Measurements from ENCODE around the gene WDR41.

WDR41 gene

DNA sequence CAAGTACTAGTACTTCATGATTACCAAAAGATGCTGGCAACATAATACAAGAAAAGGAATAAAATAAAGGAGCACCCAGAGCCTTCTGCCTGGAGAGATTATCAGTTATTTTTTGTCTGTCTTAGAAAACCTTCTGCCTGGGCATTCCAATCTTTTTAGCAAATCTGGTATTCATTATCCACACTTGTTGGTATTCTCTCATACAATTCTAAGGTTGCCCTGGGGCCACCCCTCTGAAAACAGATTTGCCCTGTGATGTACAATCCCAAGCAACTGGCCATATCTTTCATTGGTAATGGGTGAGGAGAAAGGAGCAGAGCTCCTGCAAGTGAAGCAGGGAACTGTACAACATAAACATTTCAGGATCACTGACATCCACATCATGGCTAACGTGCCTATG, 47.8 kb downstream of the WDR41 start:
- no peak overlapping the region for H3K4me2 ChIP-seq (ENCODE audit: insufficient read depth, low read length, poor library complexity, severe bottlenecking)

DNA sequence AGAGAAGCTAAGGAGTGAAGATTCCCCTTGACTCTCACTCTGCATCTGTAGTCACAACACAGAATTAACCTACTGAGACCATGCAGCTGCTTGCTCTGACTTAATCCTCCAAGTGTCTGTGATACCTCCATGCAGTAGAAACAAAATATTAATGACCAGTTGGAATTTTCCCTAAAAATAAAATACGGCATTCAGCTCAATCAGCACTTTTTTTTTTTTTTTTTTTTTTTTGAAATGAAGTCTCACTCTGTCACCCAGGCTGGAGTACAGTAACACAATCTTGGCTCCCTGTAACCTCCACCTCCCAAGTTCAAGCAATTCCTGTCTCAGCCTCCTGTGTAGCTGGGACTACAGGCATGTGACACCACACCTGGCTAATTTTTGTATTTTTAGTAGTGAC, 48.4 kb downstream of the WDR41 start:
- H2BK120ac ChIP-seq (ENCODE audit: low read depth, low read length), result no peak overlapping the region
- H3K36me3 ChIP-seq (replicated peaks in 1 of 2; ENCODE audit: control insufficient read depth in 2 of 2, insufficient read depth in 2 of 2, low read length in 2 of 2), result peaks cover 3 to 27% of the 10 kb centered on the region in 2 donors
- no peak overlapping the region for H3K27ac ChIP-seq (replicated peaks; ENCODE audit: low read length)
- H3K4me3 ChIP-seq (ENCODE audit: low read length in 2 of 2), result no peak overlapping the region
- no peak overlapping the region for H4K8ac ChIP-seq (ENCODE audit: low read depth, low read length)
- H3K23ac ChIP-seq (ENCODE audit: low read depth, low read length, poor library complexity), result no peak overlapping the region
- H2AFZ ChIP-seq (ENCODE audit: low read length), result no peak overlapping the region
- no peak overlapping the region for H3K14ac ChIP-seq (ENCODE audit: low read length)
- H2BK12ac ChIP-seq (ENCODE audit: low read length), result no peak overlapping the region
- no peak overlapping the region for H2BK5ac ChIP-seq (ENCODE audit: low read length)
- no peak overlapping the region for H2AK5ac ChIP-seq (ENCODE audit: low read depth, low read length)
- no peak for DNase-seq (ENCODE audit: low spot score)
- no peak overlapping the region for H3K4me2 ChIP-seq (ENCODE audit: insufficient read depth, low read length, poor library complexity, severe bottlenecking)
- no peaks in the 10 kb centered on the region for H3K27me3 ChIP-seq (ENCODE audit: control insufficient read depth in 3 of 3, insufficient read depth in 3 of 3, low read depth in 1 of 3, low read length in 3 of 3)
- no CpG with 5 or more reads among the region's 1 CpG for WGBS, 2 donors (ENCODE audit: extremely low coverage in 2 of 2, insufficient read length in 2 of 2, insufficient replicate concordance in 1 of 2)
- peaks cover 0 to 7% of the 10 kb centered on the region in 2 donors for H3K9me3 ChIP-seq (replicated peaks in 1 of 2; ENCODE audit: control insufficient read depth in 2 of 2, insufficient read depth in 1 of 2, low read depth in 1 of 2, low read length in 2 of 2)
- no peaks in the 10 kb centered on the region for H3K4me1 ChIP-seq (ENCODE audit: control insufficient read depth in 2 of 2, insufficient read depth in 1 of 2, low read depth in 1 of 2, low read length in 2 of 2)
- H2BK15ac ChIP-seq (ENCODE audit: low read length), result no peak overlapping the region
- H3K9ac ChIP-seq (ENCODE audit: low read depth, low read length, poor library complexity), result no peak overlapping the region
- no peak overlapping the region for H3K4ac ChIP-seq (ENCODE audit: low read length)
- no peaks in the 10 kb centered on the region for H3K79me1 ChIP-seq (ENCODE audit: low read depth, low read length)
- no peak overlapping the region for H3K18ac ChIP-seq (ENCODE audit: low read length)
- no peak overlapping the region for H4K91ac ChIP-seq (ENCODE audit: low read depth, low read length, poor library complexity)

More for the DNA sequence above, 47.8 kb downstream of the WDR41 start:
- H2BK120ac ChIP-seq (ENCODE audit: low read depth, low read length), result no peak overlapping the region
- no peak overlapping the region for H2BK5ac ChIP-seq (ENCODE audit: low read length)
- no peaks in the 10 kb centered on the region for H3K4me1 ChIP-seq (ENCODE audit: control insufficient read depth in 2 of 2, insufficient read depth in 1 of 2, low read depth in 1 of 2, low read length in 2 of 2)
- no peak overlapping the region for H3K4me3 ChIP-seq (ENCODE audit: low read length in 2 of 2)
- no peak overlapping the region for H4K8ac ChIP-seq (ENCODE audit: low read depth, low read length)
- no CpG with 5 or more reads among the region's 1 CpG for WGBS, 2 donors (ENCODE audit: extremely low coverage in 2 of 2, insufficient read length in 2 of 2, insufficient replicate concordance in 1 of 2)
- no peak overlapping the region for H4K91ac ChIP-seq (ENCODE audit: low read depth, low read length, poor library complexity)
- peaks cover 0 to 7% of the 10 kb centered on the region in 2 donors for H3K9me3 ChIP-seq (replicated peaks in 1 of 2; ENCODE audit: control insufficient read depth in 2 of 2, insufficient read depth in 1 of 2, low read depth in 1 of 2, low read length in 2 of 2)
- H3K9ac ChIP-seq (ENCODE audit: low read depth, low read length, poor library complexity), result no peak overlapping the region
- peaks cover 7 to 34% of the 10 kb centered on the region in 2 donors for H3K36me3 ChIP-seq (replicated peaks in 1 of 2; ENCODE audit: control insufficient read depth in 2 of 2, insufficient read depth in 2 of 2, low read length in 2 of 2)
- H3K79me1 ChIP-seq (ENCODE audit: low read depth, low read length), result no peaks in the 10 kb centered on the region
- H3K14ac ChIP-seq (ENCODE audit: low read length), result no peak overlapping the region
- H2AFZ ChIP-seq (ENCODE audit: low read length), result no peak overlapping the region
- no peak overlapping the region for H3K18ac ChIP-seq (ENCODE audit: low read length)
- H2BK12ac ChIP-seq (ENCODE audit: low read length), result no peak overlapping the region
- no peak overlapping the region for H3K23ac ChIP-seq (ENCODE audit: low read depth, low read length, poor library complexity)
- no peak overlapping the region for H3K4ac ChIP-seq (ENCODE audit: low read length)
- no peak for DNase-seq (ENCODE audit: low spot score)
- H2AK5ac ChIP-seq (ENCODE audit: low read depth, low read length), result no peak overlapping the region
- no peak overlapping the region for H3K27ac ChIP-seq (replicated peaks; ENCODE audit: low read length)
- H2BK15ac ChIP-seq (ENCODE audit: low read length), result no peak overlapping the region
- no peaks in the 10 kb centered on the region for H3K27me3 ChIP-seq (ENCODE audit: control insufficient read depth in 3 of 3, insufficient read depth in 3 of 3, low read depth in 1 of 3, low read length in 3 of 3)

- H2AFZ ChIP-seq (ENCODE audit: low read length), result no peak overlapping the region
- H3K9ac ChIP-seq (ENCODE audit: low read depth, low read length, poor library complexity), result no peak overlapping the region
- no CpG with 5 or more reads among the region's 3 CpGs for WGBS, 2 donors (ENCODE audit: extremely low coverage in 2 of 2, insufficient read length in 2 of 2, insufficient replicate concordance in 1 of 2)
- peaks cover 0 to 39% of the 10 kb centered on the region in 2 donors for H3K36me3 ChIP-seq (replicated peaks in 1 of 2; ENCODE audit: control insufficient read depth in 2 of 2, insufficient read depth in 2 of 2, low read length in 2 of 2)
- H3K27me3 ChIP-seq (ENCODE audit: control insufficient read depth in 3 of 3, insufficient read depth in 3 of 3, low read depth in 1 of 3, low read length in 3 of 3), result no peaks in the 10 kb centered on the region
- no peak overlapping the region for H2BK12ac ChIP-seq (ENCODE audit: low read length)
- H3K79me1 ChIP-seq (ENCODE audit: low read depth, low read length), result no peaks in the 10 kb centered on the region
- no peaks in the 10 kb centered on the region for H3K4me1 ChIP-seq (ENCODE audit: control insufficient read depth in 2 of 2, insufficient read depth in 1 of 2, low read depth in 1 of 2, low read length in 2 of 2)
- H2AK5ac ChIP-seq (ENCODE audit: low read depth, low read length), result no peak overlapping the region
- no peak overlapping the region for H2BK5ac ChIP-seq (ENCODE audit: low read length)
- H3K4ac ChIP-seq (ENCODE audit: low read length), result no peak overlapping the region
- no peak overlapping the region for H2BK120ac ChIP-seq (ENCODE audit: low read depth, low read length)
- no peak overlapping the region for H3K4me3 ChIP-seq (ENCODE audit: low read length in 2 of 2)
- H2BK15ac ChIP-seq (ENCODE audit: low read length), result no peak overlapping the region
- no peak overlapping the region for H3K27ac ChIP-seq (replicated peaks; ENCODE audit: low read length)
- H3K4me2 ChIP-seq (ENCODE audit: insufficient read depth, low read length, poor library complexity, severe bottlenecking), result no peak overlapping the region
- H4K8ac ChIP-seq (ENCODE audit: low read depth, low read length), result no peak overlapping the region
- DNase-seq (ENCODE audit: low spot score), result no peak
- no peak overlapping the region for H3K23ac ChIP-seq (ENCODE audit: low read depth, low read length, poor library complexity)
- H3K18ac ChIP-seq (ENCODE audit: low read length), result no peak overlapping the region
- no peaks in the 10 kb centered on the region for H3K9me3 ChIP-seq (replicated peaks in 1 of 2; ENCODE audit: control insufficient read depth in 2 of 2, insufficient read depth in 1 of 2, low read depth in 1 of 2, low read length in 2 of 2)
- no peak overlapping the region for H4K91ac ChIP-seq (ENCODE audit: low read depth, low read length, poor library complexity)
- no peak overlapping the region for H3K14ac ChIP-seq (ENCODE audit: low read length)
Observed at GRCh38 chr5:77438071-77438470, 54.0 kb downstream of the WDR41 start.

GRCh38 chr5:77437194-77437593, 54.9 kb downstream of the WDR41 start:
- Histone ChIP-seq H3K4me2 (ENCODE audit: insufficient read depth, low read length, poor library complexity, severe bottlenecking) (no peak overlapping the region), H3K36me3 (replicated peaks in 1 of 2; ENCODE audit: control insufficient read depth in 2 of 2, insufficient read depth in 2 of 2, low read length in 2 of 2) (peaks cover 2 to 48% of the 10 kb centered on the region in 2 donors), H3K9ac (ENCODE audit: low read depth, low read length, poor library complexity) (no peak overlapping the region), H2BK5ac (ENCODE audit: low read length) (no peak overlapping the region), H3K23ac (ENCODE audit: low read depth, low read length, poor library complexity) (no peak overlapping the region), H3K18ac (ENCODE audit: low read length) (no peak overlapping the region), H4K8ac (ENCODE audit: low read depth, low read length) (no peak overlapping the region), H3K79me1 (ENCODE audit: low read depth, low read length) (no peaks in the 10 kb centered on the region), H3K27ac (replicated peaks; ENCODE audit: low read length) (no peak overlapping the region), H3K14ac (ENCODE audit: low read length) (no peak overlapping the region), H2AK5ac (ENCODE audit: low read depth, low read length) (no peak overlapping the region), H3K27me3 (ENCODE audit: control insufficient read depth in 3 of 3, insufficient read depth in 3 of 3, low read depth in 1 of 3, low read length in 3 of 3) (no peaks in the 10 kb centered on the region), H3K9me3 (replicated peaks in 1 of 2; ENCODE audit: control insufficient read depth in 2 of 2, insufficient read depth in 1 of 2, low read depth in 1 of 2, low read length in 2 of 2) (no peaks in the 10 kb centered on the region), H2BK15ac (ENCODE audit: low read length) (no peak overlapping the region), H2BK12ac (ENCODE audit: low read length) (no peak overlapping the region), H2BK120ac (ENCODE audit: low read depth, low read length) (no peak overlapping the region), H4K91ac (ENCODE audit: low read depth, low read length, poor library complexity) (no peak overlapping the region), H3K4ac (ENCODE audit: low read length) (no peak overlapping the region), H2AFZ (ENCODE audit: low read length) (no peak overlapping the region), H3K4me3 (ENCODE audit: low read length in 2 of 2) (no peak overlapping the region), H3K4me1 (ENCODE audit: control insufficient read depth in 2 of 2, insufficient read depth in 1 of 2, low read depth in 1 of 2, low read length in 2 of 2) (no peaks in the 10 kb centered on the region)
- DNase-seq (ENCODE audit: low spot score), result no peak
- no CpG with 5 or more reads among the region's 5 CpGs for WGBS, 2 donors (ENCODE audit: extremely low coverage in 2 of 2, insufficient read length in 2 of 2, insufficient replicate concordance in 1 of 2)
